Measurements from ENCODE around the gene SEL1L. TPM values are rescaled to one million over a fixed set of nuclear protein-coding genes. Genes with fewer than 3 reads are reported as not detected.
A peak's percentile ranks its signal among the peaks of the same experiment; 100 is the strongest.

Gene SEL1L
- total RNA-seq, 1 donor from 2014 or later, result 71.9 TPM

DNA sequence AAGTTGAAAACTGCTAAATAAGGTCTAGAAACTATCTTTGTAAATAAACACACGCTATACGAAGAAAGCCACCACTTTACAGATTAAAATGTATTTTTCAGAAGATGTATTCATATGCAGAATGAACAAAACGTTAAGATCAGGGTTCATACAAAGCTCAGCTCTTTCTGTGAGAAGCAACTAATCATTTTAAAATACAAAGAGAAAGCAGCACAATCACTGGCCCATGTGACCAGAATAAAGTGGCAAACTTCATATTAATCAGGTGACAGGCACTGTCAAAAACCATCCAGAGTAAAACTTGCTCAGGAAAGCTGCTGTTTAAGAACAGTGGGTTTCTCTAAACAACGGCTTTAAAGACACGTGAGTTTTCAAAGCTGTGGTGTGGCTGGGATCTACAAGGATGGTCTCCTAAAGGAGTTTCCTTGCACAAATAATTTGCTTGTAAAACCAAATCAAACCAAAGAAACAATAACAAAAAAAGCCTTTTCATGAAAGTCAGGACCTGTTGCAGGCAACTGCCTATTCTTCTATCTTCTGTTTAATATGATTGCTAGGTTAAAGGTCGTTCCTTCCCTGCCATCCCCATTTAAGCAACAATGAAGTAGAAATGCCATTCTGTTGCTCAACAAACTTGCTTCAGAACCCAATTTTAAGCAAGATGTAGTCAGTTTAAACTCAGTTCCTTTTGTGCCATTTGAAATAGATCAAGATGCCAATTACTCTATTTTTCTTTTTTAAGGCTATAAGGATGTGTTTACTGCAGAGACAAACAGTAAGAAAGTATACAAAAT lies 22.3 kb downstream of the SEL1L start:
- no peak overlapping the region for H3K27ac Mint-ChIP-seq (ENCODE audit: unreplicated experiment)
- H3K4me3 Mint-ChIP-seq (ENCODE audit: unreplicated experiment), result no peak overlapping the region
- peaks cover 26% of the 10 kb centered on the region for H3K4me1 Mint-ChIP-seq (ENCODE audit: unreplicated experiment)
- no peak for DNase-seq (ENCODE audit: low spot score)
- peaks cover 31% of the 10 kb centered on the region for H3K36me3 Mint-ChIP-seq (ENCODE audit: low read depth, unreplicated experiment)
- no peak for TF ChIP-seq CTCF (IDR thresholded peaks at IDR 0.05; ENCODE audit: unreplicated experiment)
- no peaks in the 10 kb centered on the region for H3K9me3 Mint-ChIP-seq (ENCODE audit: unreplicated experiment)
- peaks cover 6% of the 10 kb centered on the region for H3K27me3 Mint-ChIP-seq (ENCODE audit: unreplicated experiment)

DNA sequence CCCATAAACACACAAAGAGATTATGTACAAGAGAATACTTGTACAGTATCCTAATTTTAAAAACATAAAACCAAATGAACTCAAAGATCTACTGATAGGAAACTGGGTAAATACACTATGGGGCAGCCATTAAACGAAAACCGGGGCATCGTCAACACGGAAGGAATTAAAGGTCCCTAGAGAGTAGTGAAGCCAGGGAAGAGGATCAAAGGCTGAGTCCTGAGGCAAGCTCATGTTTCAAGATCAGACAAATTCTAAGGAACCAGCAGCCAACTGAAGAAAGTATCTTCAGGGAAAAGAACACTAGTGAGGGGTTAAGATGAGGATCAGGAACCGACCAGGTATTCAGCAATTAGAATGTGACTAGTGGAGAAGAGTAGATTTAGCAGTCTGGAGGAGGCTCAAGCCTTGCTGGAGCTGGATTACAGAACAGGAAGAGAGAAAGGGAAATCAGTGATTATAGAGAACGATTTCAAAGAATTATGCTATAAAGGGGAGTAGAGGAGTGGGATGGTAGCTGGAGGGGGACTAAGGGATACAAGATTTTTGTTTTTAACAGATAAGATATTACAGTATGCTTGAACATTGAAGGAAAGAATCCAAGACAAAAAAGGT lies 23.7 kb downstream of the SEL1L start:
- Mint-ChIP-seq H3K4me1 (ENCODE audit: unreplicated experiment) (peaks cover 14% of the 10 kb centered on the region), H3K4me3 (ENCODE audit: unreplicated experiment) (no peak overlapping the region), H3K36me3 (ENCODE audit: low read depth, unreplicated experiment) (peaks cover 32% of the 10 kb centered on the region), H3K27me3 (ENCODE audit: unreplicated experiment) (peaks cover 2% of the 10 kb centered on the region), H3K9me3 (ENCODE audit: unreplicated experiment) (no peaks in the 10 kb centered on the region), H3K27ac (ENCODE audit: unreplicated experiment) (no peak overlapping the region)
- no peak for TF ChIP-seq CTCF (IDR thresholded peaks at IDR 0.05; ENCODE audit: unreplicated experiment)
- DNase-seq (ENCODE audit: low spot score), result no peak

DNA sequence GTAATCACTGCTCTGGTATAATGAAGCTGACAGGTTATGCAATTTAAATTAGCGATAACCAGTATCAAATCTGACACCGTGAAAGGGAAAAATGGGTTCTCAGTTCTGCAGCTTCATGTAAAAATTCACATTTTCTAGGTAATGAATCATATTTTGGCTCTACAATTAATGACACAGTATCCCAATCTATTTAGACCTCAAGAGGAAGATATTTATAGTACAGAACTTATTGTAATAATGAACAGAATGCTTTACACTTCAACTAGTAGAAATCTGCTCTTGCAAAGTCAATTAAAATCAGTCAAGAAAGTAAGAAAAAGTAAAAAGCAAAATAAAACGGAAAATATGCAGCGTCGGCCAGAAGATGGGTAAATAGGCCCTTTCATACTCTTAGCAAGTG lies 24.3 kb downstream of the SEL1L start:
- Mint-ChIP-seq H3K27ac (ENCODE audit: unreplicated experiment) (no peak overlapping the region), H3K4me3 (ENCODE audit: unreplicated experiment) (no peak overlapping the region), H3K36me3 (ENCODE audit: low read depth, unreplicated experiment) (peaks cover 32% of the 10 kb centered on the region), H3K27me3 (ENCODE audit: unreplicated experiment) (peaks cover 4% of the 10 kb centered on the region), H3K9me3 (ENCODE audit: unreplicated experiment) (no peaks in the 10 kb centered on the region), H3K4me1 (ENCODE audit: unreplicated experiment) (peaks cover 11% of the 10 kb centered on the region)
- DNase-seq (ENCODE audit: low spot score), result no peak
- no peak for TF ChIP-seq CTCF (IDR thresholded peaks at IDR 0.05; ENCODE audit: unreplicated experiment)

GRCh38 chr14:81506487-81506886 lies 27.2 kb downstream of the SEL1L start:
- Mint-ChIP-seq H3K27ac (ENCODE audit: unreplicated experiment) (no peak overlapping the region), H3K27me3 (ENCODE audit: unreplicated experiment) (peaks cover 2% of the 10 kb centered on the region), H3K9me3 (ENCODE audit: unreplicated experiment) (no peaks in the 10 kb centered on the region), H3K4me3 (ENCODE audit: unreplicated experiment) (no peak overlapping the region), H3K4me1 (ENCODE audit: unreplicated experiment) (peaks cover 11% of the 10 kb centered on the region), H3K36me3 (ENCODE audit: low read depth, unreplicated experiment) (peaks cover 28% of the 10 kb centered on the region)
- TF ChIP-seq CTCF (IDR thresholded peaks at IDR 0.05; ENCODE audit: unreplicated experiment), result no peak
- DNase-seq (ENCODE audit: low spot score), result no peak

- Mint-ChIP-seq H3K4me3 (ENCODE audit: unreplicated experiment) (peak overlapping the region; percentile 73), H3K36me3 (ENCODE audit: low read depth, unreplicated experiment) (peaks cover 32% of the 10 kb centered on the region), H3K4me1 (ENCODE audit: unreplicated experiment) (peaks cover 7% of the 10 kb centered on the region), H3K27me3 (ENCODE audit: unreplicated experiment) (peaks cover 2% of the 10 kb centered on the region), H3K27ac (ENCODE audit: unreplicated experiment) (no peak overlapping the region), H3K9me3 (ENCODE audit: unreplicated experiment) (no peaks in the 10 kb centered on the region)
- DNase-seq (ENCODE audit: low spot score), result no peak
- no peak for TF ChIP-seq CTCF (IDR thresholded peaks at IDR 0.05; ENCODE audit: unreplicated experiment)
Observed at GRCh38 chr14:81504864-81505263, 28.8 kb downstream of the SEL1L start.

All from endothelial cell (in vitro differentiated cells).